GM19240 (cell line): ENCODE data around the gene AGER.

Source experiments
- DNase-seq: peaks from one replicate; pipeline ENCODE4 v3.0.0; 2011; ENCODE audit warnings: low spot score; ENCODE audit not compliant: insufficient read length

AGER gene

DNA sequence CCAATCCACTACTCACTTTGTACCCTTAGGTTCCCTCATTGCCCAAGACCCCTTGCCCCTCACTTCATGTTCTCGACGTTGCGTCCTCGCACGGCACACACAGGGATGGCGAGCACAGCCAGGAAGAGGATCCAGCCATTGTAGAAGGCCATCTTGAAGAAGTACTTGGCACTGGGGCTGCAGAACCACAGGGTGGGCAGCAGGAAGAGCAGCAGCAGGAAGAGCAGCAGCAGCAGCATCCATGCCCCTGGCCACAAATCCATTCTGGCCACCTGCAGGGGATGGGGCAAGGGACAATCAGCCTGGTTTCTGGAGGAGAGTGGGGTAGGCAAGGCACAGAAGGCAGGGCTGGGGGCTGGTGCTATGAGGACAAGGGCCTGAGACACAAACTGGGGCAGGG, 12.8 kb downstream of the AGER start:
- DNase-seq: no peak

DNA sequence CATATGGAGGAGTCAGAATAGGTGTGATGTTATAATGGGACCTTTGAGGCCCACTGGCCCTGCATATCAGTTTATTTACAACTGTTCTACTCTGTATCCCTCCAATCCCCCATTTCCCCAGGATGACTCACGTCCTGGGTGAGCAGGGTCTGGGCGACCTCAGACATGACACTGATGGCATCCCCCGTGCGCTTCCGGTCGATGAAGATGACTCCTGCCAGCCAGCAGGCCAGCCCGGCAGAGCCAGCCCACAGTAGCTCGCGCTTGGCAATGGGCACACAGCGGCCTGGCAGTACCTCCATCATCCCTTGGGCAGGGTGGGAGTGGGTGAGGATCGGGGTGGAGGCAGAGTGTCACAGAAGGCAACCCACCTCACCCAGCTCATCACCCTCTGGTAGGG, 13.8 kb downstream of the AGER start:
- DNase-seq: no peak

DNA sequence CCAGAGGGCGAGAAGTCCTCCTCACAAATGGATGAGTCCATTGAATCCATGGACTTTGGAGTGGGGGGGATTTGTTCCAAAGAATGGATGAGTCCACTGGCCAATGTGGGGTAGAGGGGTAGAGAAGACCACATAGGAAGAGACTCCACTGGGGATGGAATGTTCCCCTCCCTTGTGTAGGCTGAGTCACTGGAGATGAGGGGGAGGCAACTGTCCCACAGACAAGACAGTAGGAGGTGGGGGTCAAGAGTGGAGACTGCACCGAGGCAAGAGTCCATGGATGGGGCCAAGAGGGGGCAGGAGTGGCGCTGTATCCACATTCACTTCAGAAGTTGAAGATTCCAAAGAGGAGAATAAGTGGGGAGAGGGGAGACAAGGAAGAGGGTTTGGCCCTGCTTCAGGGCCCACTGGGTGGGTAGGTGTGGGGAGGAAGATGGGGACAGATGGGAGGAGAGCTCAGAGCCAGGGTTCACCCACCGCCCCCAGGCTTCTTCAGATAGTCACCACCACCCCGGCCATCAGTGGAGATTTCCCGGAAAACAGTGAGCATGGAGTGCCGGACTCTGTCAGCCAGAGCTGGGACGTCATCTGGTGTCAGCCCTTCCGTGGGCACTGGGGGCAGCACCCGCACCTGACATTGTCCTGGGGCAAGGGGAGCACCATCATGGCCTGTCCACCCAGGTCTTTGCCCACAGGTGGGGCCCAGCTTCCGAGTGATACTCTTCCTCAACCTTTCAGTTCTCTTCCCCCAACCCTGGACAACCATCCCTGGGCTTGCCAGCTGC, 15.1 kb downstream of the AGER start:
- DNase-seq: no peak

DNA sequence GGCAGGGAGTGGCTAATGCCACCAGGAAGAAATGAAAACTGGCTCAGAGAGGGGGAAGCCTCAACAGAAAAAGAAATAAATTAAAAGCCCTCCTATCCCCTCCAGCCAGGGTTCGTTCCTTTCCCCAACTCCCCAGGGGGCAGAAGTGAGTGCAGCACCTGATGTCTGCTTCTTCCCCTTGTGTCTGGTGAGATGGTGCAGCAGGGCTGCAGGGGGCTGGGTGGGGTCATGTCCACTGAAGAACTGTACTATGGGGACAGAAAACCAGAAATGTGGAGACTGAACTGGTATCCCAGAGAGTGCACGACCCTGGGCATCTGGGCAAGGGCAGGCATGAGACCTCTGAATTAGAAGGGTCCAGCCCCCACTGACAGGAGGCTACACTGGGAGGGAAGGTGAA, 15.7 kb downstream of the AGER start:
- no peak for DNase-seq

DNA sequence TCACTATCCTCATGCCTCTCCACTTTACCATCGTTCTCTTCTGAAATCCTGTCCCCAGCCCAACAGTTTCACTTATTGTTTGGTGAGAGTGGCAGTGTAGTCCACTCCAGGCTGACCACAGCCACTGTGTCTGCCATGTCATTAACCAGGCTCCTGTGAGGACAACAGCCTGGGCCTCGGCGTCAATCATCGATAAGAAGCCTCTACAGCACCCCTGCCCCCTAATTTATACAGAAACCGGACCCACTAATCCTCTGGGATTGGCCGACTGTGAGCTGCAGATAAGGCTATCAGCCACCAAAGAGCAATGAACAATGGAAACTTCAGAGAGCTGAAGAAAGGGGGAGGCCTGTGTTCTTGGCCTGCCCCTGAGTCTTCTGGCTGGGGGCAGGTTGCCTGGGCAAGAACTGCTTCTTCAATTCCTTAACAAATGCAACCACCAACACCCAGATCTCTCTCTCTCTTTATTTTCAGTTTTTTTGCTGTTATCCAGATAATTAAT, 16.2 kb downstream of the AGER start:
- DNase-seq: no peak

DNA sequence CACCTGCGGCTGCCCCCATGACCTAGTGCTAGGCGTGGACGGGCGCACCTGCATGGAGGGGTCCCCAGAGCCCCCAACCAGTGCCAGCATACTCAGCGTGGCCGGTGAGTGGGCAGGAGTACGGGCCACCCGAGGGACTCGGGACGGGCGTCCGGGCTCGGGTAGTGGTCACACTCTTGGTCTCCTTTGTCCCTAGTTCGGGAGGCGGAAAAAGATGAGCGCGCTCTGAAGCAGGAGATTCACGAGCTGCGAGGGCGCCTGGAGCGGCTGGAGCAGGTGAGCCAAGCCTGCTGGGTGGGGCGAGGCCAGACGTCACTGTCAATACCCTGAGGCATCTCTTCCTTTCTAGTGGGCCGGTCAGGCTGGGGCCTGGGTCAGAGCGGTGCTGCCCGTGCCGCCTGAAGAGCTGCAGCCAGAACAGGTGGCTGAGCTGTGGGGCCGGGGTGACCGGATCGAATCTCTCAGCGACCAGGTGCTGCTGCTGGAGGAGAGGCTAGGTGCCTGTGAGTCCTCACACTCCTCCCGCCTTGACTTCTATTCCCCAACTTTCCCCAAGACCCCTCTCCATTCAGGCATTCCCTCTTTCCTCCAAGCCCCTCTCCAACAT, 16.8 kb downstream of the AGER start:
- no peak for DNase-seq

DNA sequence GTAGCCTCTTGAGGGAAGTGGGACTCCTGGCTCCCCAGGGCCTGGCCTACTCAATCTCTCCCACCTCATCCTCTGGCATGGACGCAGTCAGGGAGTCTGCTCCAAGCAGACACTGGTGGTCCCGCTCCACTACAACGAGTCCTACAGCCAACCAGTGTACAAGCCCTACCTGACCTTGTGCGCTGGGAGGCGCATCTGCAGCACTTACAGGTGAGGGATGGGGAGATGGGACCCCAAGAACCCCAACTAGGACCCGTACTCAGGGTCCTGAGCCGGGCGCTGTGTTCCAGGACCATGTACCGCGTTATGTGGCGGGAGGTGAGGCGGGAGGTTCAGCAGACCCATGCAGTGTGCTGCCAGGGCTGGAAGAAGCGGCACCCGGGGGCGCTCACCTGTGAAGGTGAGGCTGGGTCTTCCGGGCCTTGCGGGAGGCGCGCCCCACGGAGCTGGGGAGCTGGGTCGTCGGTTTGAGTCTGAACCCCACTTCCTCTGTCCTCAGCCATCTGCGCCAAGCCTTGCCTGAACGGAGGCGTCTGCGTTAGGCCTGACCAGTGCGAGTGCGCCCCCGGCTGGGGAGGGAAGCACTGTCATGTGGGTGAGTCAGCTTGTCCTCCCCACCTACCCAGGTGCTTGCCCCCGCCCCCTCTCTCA, 17.5 kb downstream of the AGER start:
- no peak for DNase-seq

DNA sequence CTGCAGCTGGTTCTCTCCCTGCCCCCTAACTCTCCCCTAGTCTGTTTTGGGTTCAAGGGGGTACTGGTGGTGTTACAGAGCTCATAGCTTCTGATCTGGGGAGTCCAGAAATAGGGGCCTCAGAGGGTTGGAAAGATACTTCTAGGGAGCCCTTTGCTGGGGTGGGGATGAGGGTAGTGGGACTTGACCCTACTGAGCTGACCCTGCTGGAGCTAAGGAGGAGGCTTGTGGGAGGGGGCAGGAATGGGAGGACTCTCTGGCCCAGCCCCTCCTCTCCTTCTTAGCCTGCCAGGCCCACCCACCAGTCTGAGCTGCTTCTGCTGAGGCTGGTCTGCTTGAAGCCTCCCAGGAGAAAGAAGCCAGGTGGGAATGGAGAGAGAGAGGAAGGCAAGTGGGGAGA, 19.8 kb downstream of the AGER start, which contains the start of gene EGFL8:
EGFL8 (plus strand) TSS at position 301 of the 400 bp plus-strand sequence. CDS start 1,571 bp downstream, outside the sequence.
- DNase-seq: no peak

DNA sequence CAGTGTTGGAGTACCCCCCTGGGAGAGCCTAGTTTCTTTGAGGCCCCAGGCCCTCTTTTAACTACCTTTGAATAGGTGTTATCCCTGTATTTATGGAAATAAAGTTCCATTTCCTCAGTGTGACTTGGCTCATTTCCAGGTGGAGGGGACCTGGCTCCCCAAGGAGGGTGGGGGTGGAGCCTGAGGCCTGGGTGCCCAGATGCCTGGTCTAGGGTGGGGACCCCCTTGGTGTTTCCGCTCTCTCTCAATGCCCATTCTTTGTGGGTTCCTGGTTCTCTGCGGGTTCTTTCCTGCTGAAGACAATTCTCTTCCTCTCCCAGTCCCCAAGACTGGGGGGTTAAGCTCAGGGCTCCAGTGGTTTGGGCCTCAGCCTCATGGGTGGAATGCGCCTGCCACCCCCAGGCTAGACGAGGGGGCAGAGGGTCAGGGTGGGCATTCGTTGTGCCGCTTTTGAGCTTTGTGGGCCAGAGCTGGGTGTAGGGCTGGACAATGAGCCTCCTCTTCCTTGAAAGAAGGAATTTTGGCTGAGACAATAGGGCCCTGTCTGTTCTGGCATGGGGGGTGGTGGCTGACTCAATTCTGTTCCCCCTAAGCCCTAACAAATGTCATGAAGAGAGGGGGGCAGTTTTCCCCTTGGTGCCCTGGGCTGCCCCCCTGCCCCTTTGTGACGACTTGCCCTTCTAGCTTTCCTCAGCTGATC, 20.3 kb downstream of the AGER start:
- DNase-seq: no peak

DNA sequence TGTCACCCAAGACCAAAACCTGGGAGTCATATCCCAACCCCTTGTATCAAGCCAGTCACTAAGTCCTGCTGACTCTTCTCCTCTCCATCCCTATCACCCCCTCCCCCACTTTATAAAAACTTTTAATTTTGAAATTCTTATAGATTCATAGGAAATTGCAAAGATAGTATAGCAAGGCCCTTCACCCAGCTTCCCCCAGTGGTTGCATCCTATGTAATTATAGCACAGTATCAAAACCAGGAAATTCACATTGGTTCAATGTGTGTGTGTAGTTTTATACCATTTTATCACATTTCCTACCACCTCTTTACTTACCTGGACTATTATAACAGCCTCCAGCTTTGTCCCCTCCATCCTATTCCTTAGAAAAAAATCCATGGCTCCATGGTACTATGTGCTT, 26.0 kb downstream of the AGER start:
- DNase-seq: no peak

DNA sequence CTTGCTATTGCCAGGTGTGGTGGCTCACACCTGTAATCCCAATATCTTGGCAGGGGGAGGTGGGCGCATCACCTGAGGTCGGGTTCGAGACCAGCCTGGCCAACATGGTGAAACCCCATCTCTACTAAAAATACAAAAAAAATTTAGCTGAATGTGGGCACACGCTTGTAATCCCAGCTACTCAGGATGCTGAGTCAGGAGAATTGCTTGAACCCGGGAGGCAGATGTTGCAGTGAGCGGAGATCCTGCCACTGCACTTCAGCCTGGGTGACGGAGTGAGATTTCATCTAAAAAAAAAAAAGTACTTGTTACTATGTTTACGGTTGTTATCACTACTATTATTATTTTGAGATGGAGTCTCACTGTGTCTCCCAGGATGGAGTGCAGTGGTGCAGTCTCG, 27.2 kb downstream of the AGER start:
- no peak for DNase-seq

DNA sequence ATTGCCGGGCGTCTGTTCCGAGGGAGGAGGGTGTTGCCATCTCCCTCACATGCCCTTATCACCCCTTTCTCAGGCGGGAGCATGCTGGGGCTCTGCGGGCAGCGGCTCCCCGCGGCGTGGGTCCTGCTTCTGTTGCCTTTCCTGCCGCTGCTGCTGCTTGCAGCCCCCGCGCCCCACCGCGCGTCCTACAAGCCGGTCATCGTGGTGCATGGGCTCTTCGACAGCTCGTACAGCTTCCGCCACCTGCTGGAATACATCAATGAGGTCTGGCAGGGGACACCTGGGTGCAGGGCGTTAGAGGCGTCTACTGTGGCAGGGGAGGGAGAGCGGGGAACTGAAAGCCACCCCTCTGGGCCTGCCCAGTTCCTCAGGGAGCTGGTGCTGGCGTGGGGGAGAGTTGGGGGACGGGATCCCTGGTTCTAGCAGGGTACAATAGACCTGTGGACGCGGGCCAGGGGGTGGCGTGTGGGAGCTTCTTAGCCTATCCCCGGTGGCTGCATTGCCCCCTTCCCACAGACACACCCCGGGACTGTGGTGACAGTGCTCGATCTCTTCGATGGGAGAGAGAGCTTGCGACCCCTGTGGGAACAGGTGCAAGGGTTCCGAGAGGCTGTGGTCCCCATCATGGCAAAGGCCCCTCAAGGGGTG, 29.4 kb downstream of the AGER start:
- peak; percentile 84 for DNase-seq

DNA sequence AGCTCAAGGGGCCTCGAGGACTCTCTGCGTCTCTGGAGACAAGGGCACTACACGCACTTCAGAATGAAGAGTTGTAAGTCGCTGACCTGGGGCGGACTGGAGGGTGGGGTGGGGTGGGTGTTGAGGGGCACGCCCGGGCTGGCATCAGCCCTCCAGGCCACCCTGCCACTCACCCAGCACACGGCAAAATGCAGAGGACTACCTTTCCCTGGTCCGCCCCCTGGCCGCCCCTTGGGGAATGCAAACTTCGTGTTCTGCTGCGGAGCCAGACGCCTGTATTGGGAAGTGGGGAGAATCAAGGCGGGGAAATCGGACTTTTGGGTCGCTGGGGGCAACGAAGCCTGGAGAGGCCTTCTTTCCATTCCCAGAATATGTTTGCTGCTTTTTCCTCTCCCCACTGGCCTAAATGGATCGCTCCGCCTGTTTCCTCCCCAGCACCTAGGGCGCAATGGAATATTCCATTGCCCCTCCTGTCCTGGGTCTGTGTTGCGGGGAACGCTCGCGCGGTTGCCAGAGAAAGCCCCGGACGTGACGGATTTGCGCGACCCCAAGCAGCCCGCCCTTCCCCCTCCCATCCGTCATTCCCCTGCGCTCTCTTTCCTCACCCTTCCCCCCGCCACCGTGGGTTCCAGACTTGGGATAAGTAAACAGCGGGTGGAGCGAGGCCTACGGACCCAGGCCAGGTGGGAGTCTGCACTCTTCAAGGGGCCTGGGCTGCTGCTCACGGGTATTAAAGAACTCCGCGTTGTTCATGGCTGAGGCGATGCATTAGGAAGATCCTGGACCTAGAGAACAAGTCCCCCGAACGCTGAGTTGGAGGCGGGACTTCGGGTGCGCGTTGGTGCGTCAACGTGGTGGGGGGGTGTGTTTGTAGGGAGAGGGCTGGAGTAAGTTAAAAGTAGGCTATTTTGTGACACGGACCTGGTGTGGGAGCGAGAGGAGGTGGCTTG, 30.2 kb downstream of the AGER start, which contains the start of gene PPT2:
PPT2 (plus strand) TSS at position 578 of the 950 bp plus-strand sequence. CDS start 454 bp downstream, outside the sequence.
- no peak for DNase-seq

DNA sequence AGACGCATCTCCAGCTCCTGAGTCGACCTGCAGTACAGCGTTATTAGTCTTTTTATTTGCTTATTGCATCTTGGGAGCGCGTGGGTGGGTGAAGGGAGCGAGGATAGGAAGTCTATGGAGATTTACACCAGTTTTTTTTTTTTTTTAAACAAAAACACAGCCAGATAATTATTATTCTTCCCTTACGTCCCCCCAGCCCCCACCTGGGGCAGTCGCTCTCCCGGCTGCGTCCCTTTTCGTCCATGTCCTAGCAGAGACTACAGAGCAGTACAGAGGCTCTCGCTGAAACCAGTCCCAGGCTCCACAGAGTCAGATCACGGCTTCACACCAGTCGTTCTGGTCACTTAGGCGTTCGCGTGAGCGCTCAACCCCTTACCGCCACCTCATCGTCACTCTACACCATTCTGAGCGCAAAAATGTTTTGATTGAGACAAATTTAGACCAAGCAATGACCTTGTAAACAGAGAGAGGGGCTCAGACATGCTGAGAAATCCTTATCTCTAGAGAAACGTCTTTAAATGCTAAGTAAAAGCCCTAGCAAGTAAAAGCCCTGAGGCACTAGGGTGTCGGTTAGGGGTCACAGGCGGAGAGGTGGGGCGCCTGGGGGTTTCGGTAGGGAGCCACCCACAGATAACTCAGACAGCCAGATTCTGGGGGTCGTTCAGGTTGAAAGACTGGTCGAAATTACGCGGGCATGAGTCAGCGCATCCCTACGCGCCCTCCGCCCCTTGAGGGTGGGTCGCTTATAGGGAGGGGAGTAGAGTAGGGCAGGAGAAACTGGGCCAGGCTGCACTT, 31.1 kb downstream of the AGER start:
- DNase-seq: no peak

DNA sequence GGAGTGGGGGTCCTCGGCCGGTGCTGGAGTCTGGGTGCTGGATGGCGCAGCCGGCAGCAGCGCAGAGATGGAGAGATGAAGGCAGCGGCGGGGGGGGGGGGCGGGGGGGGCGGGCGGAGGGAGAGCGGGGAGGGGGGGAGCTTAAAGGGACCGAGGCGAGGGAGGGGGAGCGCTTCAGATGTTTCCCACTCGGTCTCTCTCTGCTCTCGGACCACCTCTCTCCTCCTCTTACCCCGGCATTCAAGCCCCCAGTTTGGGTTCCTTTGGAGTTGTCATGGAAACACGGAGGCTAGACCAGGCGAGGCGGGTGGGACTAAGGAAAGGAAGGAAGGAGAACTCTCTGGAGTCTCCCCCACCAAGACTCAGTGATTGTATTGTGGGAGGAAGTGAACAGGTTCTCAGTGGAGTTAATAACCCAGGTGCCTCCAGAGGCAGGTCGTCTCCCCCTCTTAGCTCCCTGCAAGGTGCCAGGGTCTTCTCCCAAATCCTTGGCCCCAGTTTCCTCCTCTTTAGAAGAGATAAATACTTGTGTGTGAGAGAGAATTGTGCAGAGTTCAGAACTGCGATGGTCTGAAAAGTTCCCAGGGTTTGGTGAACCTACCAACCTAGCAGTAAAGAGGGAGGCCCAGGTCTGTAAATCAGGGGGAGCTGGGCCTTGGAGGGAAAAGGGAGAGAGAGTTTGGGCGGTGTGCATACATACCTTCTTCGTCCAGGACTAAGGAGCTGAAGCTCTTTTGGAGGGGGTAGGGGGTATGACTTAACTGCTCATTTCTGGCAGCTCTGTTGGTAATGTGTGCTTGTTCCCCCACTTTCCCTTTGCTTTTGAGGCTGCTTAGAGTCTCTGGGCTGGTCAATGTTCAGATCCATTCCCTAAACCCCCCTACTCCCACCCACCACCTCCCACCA, 31.9 kb downstream of the AGER start, which contains the start of gene PRRT1:
PRRT1 (minus strand) TSS at position 77 of the 906 bp plus-strand sequence. CDS start 112 bp downstream, outside the sequence.
- no peak for DNase-seq

DNA sequence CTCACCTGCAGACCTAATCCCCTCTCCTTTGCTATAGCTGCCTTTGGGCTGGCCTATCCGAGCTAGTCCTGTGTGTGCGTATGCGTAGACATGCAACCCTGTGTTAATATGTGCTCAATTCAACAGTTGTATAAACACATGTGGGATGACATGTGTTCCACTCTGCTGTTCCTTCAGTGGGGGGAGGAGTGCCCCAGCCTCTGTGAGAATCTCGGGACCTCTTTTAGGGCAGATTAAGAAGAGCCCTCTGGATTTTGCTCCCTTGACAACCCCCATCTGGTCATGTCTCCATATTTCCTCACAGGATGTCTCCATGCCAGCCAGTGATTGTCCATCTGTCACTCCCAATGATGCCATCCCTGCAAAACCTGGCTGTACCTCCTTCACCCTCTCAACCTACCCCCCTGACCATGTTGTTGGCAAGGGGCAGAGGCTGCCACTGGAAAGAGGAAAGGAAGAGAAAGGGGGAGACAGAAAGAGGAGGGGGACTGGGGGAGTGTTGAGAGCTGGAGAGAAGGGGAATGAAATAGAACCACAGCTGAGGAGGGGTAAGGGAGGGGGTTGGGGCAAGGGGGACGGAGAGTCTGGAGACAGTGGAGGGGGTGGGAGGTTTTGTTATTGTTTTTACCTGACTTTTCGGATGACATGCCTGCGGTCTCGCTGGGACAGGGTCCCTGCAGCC, 32.7 kb downstream of the AGER start:
- no peak for DNase-seq
